Adrenal gland (tissue), 5 donors: ENCODE results near the gene R3HDM4.

ENCODE experiments used
- CTCF ChIP-seq, 6 experiments: fragments of 450-650 bp in 4 of 6; fragments of 200-600 bp in 2 of 6; sonication (generic) in 1 of 6; IDR thresholded peaks; 1 replicate in 5 of 6; 2 replicates in 1 of 6; pipeline versions ENCODE4 v1.5.1 to v1.8.0; 2016 to 2021; ENCODE audit warnings: antibody characterized with exemption in 6 of 6, mild to moderate bottlenecking in 2 of 6, moderate library complexity in 1 of 6
- POLR2A ChIP-seq, 2 donors: fragments of 450-650 bp; IDR thresholded peaks; one replicate each; pipeline ENCODE4 v1.6.1; 2017; ENCODE audit warnings: antibody characterized with exemption in 2 of 2, mild to moderate bottlenecking in 2 of 2, moderate library complexity in 1 of 2
- donor health status: DM: no; HTN: no; CAD: no.

DNA sequence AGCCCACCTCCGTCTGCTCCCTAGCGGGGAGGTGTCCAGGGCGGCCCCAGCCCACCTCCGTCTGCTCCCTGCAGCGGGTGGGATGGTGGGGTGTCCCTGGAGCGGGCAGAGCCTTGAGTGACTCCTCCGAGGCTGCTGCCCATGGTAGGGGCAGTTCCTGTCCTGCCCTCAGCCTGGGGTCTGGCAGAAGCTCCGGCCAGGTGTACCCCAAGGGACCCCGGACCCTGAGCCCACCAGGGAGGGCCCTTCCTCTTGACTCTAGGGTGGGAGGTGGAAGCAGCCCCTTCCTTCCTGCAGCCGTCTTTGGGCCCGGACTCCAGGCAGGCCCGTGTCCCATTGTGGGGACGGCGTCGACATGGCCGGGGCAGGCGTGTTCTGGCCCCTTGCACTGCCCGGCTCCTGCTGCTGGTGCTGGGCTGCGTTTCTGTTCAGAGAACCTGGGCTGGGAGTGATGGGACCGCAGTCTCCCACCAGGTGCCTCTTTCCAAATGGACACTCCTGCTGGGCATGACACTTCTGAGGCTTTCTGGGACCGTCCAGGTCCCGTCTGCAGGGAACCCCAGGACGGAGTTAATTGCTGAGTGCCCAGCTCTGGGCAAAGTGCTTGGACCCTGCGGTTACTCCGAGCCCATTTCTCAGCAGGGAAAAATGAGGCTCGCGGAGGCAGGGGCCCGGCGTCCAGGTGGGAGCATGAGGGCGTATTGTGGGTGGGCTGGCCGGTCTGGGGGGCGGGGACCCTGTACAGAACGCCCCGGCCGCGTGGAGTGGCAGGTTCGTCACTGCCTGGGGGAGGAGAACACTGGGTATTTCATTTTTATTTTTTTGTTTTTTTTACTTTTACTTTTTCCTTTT is 32.6 kb upstream of the R3HDM4 start:
- no peak for TF ChIP-seq CTCF (IDR thresholded peaks at IDR 0.05)
- TF ChIP-seq POLR2A (IDR thresholded peaks at IDR 0.05), result no peak
